Ascending aorta (tissue), 2 donors: ENCODE data around the gene PARP4. TPM values are rescaled to one million over a fixed set of nuclear protein-coding genes. Genes with fewer than 3 reads are reported as not detected.

Source experiments
- DNase-seq, 2 donors: peaks; one replicate each; pipeline ENCODE4 v3.0.0-alpha.2; 2019; ENCODE audit warnings: low spot score in 2 of 2
- H3K27ac ChIP-seq, 2 donors: fragments of 200-600 bp; sonication (generic); one replicate each; pipeline ENCODE4 v1.5.1; 2016 to 2017; ENCODE audit warnings: mild to moderate bottlenecking in 1 of 2
- H3K27me3 ChIP-seq: fragments of 200-600 bp; sonication (generic); one replicate; pipeline ENCODE4 v1.5.1; 2017
- H3K36me3 ChIP-seq, 2 donors: fragments of 200-600 bp; sonication (generic); one replicate each; pipeline ENCODE4 v1.5.1; 2016
- H3K4me1 ChIP-seq, 2 donors: fragments of 200-600 bp; sonication (generic); one replicate each; pipeline ENCODE4 v1.5.1; 2016 to 2017; ENCODE audit warnings: mild to moderate bottlenecking in 1 of 2
- H3K4me3 ChIP-seq, 2 donors: fragments of 200-600 bp; sonication (generic); one replicate each; pipeline ENCODE4 v1.5.1; 2016 to 2017; ENCODE audit warnings: mild to moderate bottlenecking in 1 of 2
- H3K9me3 ChIP-seq, 2 donors: fragments of 200-600 bp; sonication (generic); one replicate each; pipeline ENCODE4 v1.5.1; 2016
- CTCF ChIP-seq, 3 experiments: fragments of 200-600 bp in 2 of 3; fragments of 450-650 bp in 1 of 3; sonication (generic) in 2 of 3; IDR thresholded peaks; one replicate each; pipeline ENCODE4 v1.5.1; 2016 to 2019; ENCODE audit warnings: antibody characterized with exemption in 3 of 3, mild to moderate bottlenecking in 1 of 3, moderate library complexity in 1 of 3
- intact Hi-C: fragments of 100-400 bp; cut with DNase I; formaldehyde crosslinking; loops from one replicate; pipeline ENCODE4 v1.15.1; 2023
- total RNA-seq: library from RNA; depleted of rRNA; stranded (reverse); fragments of >200 nt; gene quantifications from one replicate; pipeline ENCODE4 v1.1.0, GENCODE V29; 2016

Gene PARP4
- total RNA-seq, 1 donor from 2014 or later, result 15.8 TPM

DNA sequence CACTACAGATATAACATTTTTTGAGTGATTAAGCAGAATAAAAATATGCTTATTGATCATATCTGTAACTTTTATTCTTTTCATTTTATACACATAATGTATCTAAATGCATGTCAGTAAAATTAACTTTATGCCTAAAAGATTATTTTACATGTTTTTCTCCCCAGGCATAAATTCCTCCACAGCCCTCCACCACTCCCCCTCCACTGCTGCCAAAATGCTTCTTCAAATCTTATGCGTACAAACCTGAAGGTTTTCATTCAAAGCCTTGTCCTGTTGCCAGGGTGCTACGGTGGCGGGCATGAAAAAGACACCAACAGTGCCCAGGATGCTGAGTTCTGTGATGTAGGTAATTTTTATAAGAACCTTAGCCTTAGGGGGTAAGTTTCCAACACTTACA, 52.9 kb downstream of the PARP4 start:
- H3K4me1 ChIP-seq, result no peaks in the 10 kb centered on the region
- TF ChIP-seq CTCF (IDR thresholded peaks at IDR 0.05), result no peak
- no peaks in the 10 kb centered on the region for H3K9me3 ChIP-seq
- intact Hi-C loops, result no loop called here
- peaks cover 22 to 55% of the 10 kb centered on the region in 2 donors for H3K36me3 ChIP-seq
- H3K4me3 ChIP-seq, result no peak overlapping the region
- H3K27me3 ChIP-seq, result no peaks in the 10 kb centered on the region
- H3K27ac ChIP-seq, result no peak overlapping the region
- DNase-seq, result no peak

DNA sequence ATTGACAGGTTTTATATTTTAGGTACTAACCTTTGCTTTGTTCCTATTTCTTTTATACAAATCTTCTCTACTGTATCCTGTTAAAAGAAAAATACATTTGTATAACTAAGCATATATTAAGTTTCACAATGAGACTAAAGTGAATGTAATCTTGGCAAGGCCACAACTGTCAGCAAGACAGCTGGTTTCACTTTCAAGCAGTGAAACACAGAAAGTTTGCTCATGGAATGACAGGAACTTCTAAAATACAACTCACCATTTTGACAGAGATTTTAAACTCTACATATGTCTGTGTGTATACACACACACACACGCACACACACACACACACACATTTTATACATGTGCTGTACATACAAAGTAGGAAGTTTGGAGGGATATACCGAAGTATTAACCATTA, 53.3 kb downstream of the PARP4 start:
- Histone ChIP-seq H3K9me3 (no peaks in the 10 kb centered on the region), H3K27me3 (no peaks in the 10 kb centered on the region), H3K27ac (no peak overlapping the region), H3K4me3 (no peak overlapping the region), H3K36me3 (peaks cover 27 to 60% of the 10 kb centered on the region in 2 donors), H3K4me1 (no peaks in the 10 kb centered on the region)
- intact Hi-C loops, result no loop called here
- DNase-seq, result no peak
- TF ChIP-seq CTCF (IDR thresholded peaks at IDR 0.05), result no peak

GRCh38 chr13:24458736-24459135, 53.8 kb downstream of the PARP4 start:
- no peak overlapping the region for H3K4me3 ChIP-seq
- no peak overlapping the region for H3K27ac ChIP-seq
- DNase-seq, result no peak
- H3K27me3 ChIP-seq, result no peaks in the 10 kb centered on the region
- TF ChIP-seq CTCF (IDR thresholded peaks at IDR 0.05), result no peak
- intact Hi-C loops, result no loop called here
- peaks cover 32 to 65% of the 10 kb centered on the region in 2 donors for H3K36me3 ChIP-seq
- H3K9me3 ChIP-seq, result no peaks in the 10 kb centered on the region
- no peaks in the 10 kb centered on the region for H3K4me1 ChIP-seq

DNA sequence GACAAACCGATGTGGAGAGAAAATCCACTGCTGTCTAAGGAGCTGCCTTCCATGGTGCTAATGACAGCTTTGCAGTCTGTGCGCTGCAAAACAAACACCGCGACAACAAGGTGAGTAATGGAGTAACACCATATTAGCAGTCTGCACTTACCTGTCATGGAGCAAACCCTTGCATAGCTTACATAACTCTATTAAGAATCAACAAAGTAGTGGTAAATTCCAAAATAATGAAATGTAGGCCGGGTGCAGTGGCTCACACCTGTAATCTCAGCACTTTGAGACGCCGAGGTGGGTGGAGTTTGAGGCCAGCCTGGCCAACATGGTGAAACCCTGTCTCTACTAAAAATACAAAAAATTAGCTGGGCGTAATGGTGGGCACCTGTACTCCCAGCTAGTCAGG, 56.2 kb downstream of the PARP4 start:
- Histone ChIP-seq H3K9me3 (no peaks in the 10 kb centered on the region), H3K27ac (no peak overlapping the region), H3K4me1 (no peaks in the 10 kb centered on the region), H3K36me3 (peaks cover 38 to 80% of the 10 kb centered on the region in 2 donors), H3K27me3 (no peaks in the 10 kb centered on the region), H3K4me3 (no peak overlapping the region)
- intact Hi-C loops, result no loop called here
- no peak for DNase-seq
- no peak for TF ChIP-seq CTCF (IDR thresholded peaks at IDR 0.05)

GRCh38 chr13:24454056-24454455, 58.5 kb downstream of the PARP4 start:
- Histone ChIP-seq H3K36me3 (peaks cover 49 to 78% of the 10 kb centered on the region in 2 donors), H3K4me3 (no peak overlapping the region), H3K27ac (no peak overlapping the region), H3K9me3 (no peaks in the 10 kb centered on the region), H3K27me3 (no peaks in the 10 kb centered on the region), H3K4me1 (no peaks in the 10 kb centered on the region)
- no peak for DNase-seq
- intact Hi-C loops, result no loop called here
- TF ChIP-seq CTCF (IDR thresholded peaks at IDR 0.05), result no peak

DNA sequence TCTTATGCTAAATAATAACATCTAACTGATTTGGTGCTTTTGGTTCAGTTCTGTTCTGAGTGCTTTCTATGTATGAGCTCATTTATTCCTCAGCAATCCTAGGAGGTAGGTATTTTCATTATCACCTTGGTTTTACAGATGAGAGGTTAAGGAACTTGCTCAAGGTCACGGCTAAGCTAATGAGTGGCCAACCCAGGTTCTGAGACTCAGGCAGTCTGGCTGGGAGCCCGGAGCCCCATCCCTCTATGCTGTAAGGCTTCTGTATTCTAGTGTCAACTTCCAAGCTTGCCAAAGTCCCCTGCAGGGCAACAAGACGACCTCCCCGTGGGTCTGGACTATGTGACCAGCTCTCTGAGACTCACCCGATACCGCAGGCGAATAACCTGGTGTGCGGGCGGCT, 60.5 kb downstream of the PARP4 start:
- H3K36me3 ChIP-seq, result peaks cover 46 to 74% of the 10 kb centered on the region in 2 donors
- no peak overlapping the region for H3K4me3 ChIP-seq

More for the DNA sequence above, 60.5 kb downstream of the PARP4 start:
- TF ChIP-seq CTCF (IDR thresholded peaks at IDR 0.05), result no peak
- no peak overlapping the region for H3K27ac ChIP-seq
- H3K9me3 ChIP-seq, result no peaks in the 10 kb centered on the region
- H3K4me1 ChIP-seq, result no peaks in the 10 kb centered on the region
- no peak for DNase-seq
- H3K27me3 ChIP-seq, result no peaks in the 10 kb centered on the region
- intact Hi-C loops, result no loop called here
